ENCODE measurements around the gene PCSK7.

Gene PCSK7

DNA sequence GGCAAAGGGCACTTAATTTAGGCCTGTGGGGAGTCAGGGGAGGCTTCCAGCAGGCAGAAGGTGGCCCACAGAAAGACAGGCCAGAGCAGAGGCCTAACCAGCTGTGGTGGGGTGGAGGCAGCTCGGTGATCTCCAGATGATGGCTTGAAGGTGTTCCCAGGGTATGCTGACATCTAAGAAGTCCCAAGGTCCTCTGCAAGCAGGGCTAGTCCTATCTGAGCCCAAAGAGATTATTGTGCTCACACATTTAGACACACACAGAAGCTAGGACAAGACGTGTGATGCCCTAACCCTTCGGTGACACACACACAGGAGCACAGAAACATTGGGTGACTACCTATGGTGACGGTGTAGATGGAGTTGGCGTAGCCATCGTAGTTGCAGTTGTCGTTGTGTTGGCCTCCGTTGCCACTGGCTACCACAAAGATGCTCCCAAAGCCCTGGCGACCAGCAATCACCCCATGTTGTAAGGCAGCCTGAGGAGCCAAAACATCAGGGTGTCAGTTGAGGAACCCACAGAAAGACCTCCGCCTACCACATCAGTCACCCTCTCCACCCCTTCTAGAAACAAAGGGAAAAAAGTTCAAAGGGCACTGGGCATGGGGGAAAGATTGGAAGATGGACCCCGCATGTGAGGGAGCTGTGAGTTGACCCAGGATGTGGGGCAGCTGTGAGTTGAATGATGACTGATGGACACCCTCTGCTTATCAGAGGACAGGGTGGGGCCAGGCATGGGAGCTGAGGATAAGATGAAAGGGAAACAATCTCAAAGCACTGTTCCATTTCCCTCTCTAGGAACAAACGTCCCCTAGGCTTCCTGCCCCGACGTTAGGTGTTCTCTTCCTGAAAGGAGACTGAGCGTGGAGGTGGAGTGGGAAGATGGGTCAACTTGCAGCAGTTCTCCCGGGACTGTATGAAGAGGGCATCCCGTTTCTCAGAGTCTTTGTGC is 7.9 kb downstream of the PCSK7 start:
- TF ChIP-seq, protein P1, sequence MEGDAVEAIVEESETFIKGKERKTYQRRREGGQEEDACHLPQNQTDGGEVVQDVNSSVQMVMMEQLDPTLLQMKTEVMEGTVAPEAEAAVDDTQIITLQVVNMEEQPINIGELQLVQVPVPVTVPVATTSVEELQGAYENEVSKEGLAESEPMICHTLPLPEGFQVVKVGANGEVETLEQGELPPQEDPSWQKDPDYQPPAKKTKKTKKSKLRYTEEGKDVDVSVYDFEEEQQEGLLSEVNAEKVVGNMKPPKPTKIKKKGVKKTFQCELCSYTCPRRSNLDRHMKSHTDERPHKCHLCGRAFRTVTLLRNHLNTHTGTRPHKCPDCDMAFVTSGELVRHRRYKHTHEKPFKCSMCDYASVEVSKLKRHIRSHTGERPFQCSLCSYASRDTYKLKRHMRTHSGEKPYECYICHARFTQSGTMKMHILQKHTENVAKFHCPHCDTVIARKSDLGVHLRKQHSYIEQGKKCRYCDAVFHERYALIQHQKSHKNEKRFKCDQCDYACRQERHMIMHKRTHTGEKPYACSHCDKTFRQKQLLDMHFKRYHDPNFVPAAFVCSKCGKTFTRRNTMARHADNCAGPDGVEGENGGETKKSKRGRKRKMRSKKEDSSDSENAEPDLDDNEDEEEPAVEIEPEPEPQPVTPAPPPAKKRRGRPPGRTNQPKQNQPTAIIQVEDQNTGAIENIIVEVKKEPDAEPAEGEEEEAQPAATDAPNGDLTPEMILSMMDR (IDR thresholded peaks at IDR 0.05; ENCODE audit: low read depth, low read length, missing control alignments), result no peak
- no peak for DNase-seq
- peaks cover 51% of the 10 kb centered on the region for H3K36me3 ChIP-seq (replicated peaks)
- no peak overlapping the region for H3K27ac ChIP-seq
- H3K27me3 ChIP-seq (replicated peaks), result no peaks in the 10 kb centered on the region
- H3K4me3 ChIP-seq (ENCODE audit: low read depth, low read length), result no peak overlapping the region
- in situ Hi-C loops (cut with HindIII; ENCODE audit: low pct_ligation_motif_present, low sequenced_read_pairs), result no loop called here

DNA sequence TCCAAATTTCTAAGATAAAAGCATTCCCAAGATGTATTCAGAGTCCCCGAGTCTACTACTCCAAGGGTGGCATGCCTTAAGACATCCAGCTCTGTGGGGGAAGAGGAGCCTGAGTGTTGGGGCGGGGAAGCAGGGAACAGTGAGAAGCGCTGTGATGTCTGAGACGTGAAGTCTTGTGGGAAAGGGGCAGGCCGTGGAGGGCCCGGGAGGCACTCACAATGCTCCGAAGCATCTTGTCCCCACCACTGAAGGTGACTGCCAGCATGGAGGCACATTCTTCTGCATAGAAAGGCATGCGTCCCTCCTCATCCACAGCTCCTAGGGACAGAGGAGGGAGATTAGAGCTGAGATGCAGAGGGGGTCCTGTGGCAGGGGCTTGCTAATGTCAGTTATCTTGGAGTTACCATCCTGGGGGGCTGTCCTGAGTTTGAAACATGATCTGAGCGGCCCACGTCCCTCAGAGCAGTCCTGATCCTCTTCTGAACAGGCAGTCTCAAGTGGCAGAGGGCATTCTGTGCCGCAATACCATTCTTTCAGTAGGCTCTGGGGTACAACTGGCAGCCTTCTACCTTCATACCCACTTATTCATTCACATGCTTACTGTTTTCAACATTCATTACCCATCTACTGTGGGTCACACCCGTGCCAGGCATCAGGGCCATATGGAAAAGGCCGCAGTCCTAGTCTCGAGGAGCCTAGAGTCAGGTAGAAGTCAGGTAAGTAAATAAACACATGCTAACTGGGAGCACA is 8.7 kb downstream of the PCSK7 start:
- no peak for DNase-seq
- TF ChIP-seq, protein P1 (IDR thresholded peaks at IDR 0.05; ENCODE audit: low read depth, low read length, missing control alignments), result no peak
- in situ Hi-C loops (cut with HindIII; ENCODE audit: low pct_ligation_motif_present, low sequenced_read_pairs), result no loop called here
- Histone ChIP-seq H3K36me3 (replicated peaks) (peaks cover 50% of the 10 kb centered on the region), H3K27me3 (replicated peaks) (no peaks in the 10 kb centered on the region), H3K4me3 (ENCODE audit: low read depth, low read length) (no peak overlapping the region), H3K27ac (no peak overlapping the region)

DNA sequence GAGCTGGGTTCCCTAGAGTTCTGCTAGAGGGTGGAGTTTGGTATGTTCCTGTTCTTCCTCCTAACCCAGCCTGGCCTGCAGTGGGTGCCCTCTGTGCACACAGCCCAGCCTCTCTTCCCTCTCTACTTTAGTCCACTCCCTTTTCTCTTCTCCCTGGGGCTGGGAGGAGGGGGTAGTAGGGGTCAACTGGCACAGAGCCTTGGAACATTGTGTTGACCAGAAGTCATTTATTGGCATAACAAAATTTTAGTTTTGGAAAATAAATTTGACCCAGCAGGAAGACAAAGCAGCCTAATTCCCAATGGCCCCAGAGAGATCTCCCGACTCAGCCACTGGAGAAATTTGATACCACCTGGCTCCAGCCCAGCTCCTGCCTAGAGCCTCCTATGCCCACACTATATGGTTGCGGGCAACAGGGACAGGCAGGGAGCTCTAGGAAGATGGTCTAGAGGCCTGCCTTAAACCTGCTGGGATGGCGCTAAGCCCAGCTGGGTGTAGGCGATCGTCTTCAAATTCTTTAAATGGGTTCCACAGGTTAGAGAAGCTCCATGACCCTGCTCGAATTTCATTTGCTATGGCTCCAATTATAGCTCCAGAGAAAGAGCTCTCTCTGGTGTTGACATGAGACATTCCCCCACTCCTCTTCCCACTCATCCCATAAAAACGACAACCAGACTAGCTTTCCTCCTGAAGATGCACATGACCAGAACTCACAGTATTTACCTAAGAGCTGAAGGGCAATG is 9.9 kb downstream of the PCSK7 start:
- H3K27ac ChIP-seq, result no peak overlapping the region
- no peak for DNase-seq

DNA sequence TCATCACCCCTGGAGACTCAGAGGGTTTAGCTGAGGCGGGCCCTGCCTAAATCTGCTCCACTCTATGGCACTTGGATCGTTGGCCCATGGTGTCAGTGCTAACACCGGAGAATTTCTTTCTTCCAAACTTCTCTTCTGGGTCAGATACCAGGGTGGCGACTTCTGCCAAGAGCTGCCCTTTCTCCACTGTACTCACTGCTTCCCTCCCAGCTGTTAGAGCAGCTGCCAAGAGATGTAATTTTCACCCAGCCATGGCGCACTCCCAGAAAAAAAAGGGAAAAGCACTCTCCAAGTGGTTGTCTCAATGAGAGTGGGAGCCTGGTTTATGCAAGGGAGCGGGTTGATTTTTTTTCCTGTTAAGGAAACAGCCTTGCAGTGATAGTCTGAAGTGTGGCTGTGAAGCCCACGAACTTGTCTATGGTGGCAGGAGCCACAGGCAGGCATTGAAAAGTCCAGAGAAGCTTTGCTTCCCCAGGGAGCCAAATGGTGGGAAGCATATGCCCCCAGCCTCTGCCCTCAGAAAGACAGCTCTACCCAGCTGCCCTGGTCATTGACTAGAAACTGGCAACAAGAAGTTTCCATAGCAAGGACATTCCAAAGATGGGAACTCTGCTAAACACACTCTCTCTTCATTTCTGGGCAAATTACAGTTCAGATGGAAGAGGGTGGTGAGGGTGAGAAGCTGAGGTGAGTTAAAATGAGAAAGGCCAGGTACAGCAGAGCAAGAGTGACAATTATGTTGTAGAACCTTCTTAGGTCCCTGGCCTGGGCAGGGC is 10.7 kb downstream of the PCSK7 start:
- H3K27ac ChIP-seq, result no peak overlapping the region
- no peak overlapping the region for H3K4me3 ChIP-seq (ENCODE audit: low read depth, low read length)
- peaks cover 36% of the 10 kb centered on the region for H3K36me3 ChIP-seq (replicated peaks)
- no peaks in the 10 kb centered on the region for H3K27me3 ChIP-seq (replicated peaks)
- in situ Hi-C loops (cut with HindIII; ENCODE audit: low pct_ligation_motif_present, low sequenced_read_pairs), result no loop called here
- TF ChIP-seq, protein P1 (IDR thresholded peaks at IDR 0.05; ENCODE audit: low read depth, low read length, missing control alignments), result no peak
- no peak for DNase-seq

More for the DNA sequence above, 9.9 kb downstream of the PCSK7 start:
- H3K36me3 ChIP-seq (replicated peaks), result peaks cover 38% of the 10 kb centered on the region
- in situ Hi-C loops (cut with HindIII; ENCODE audit: low pct_ligation_motif_present, low sequenced_read_pairs), result no loop called here
- H3K27me3 ChIP-seq (replicated peaks), result no peaks in the 10 kb centered on the region
- TF ChIP-seq, protein P1 (IDR thresholded peaks at IDR 0.05; ENCODE audit: low read depth, low read length, missing control alignments), result no peak
- H3K4me3 ChIP-seq (ENCODE audit: low read depth, low read length), result no peak overlapping the region

DNA sequence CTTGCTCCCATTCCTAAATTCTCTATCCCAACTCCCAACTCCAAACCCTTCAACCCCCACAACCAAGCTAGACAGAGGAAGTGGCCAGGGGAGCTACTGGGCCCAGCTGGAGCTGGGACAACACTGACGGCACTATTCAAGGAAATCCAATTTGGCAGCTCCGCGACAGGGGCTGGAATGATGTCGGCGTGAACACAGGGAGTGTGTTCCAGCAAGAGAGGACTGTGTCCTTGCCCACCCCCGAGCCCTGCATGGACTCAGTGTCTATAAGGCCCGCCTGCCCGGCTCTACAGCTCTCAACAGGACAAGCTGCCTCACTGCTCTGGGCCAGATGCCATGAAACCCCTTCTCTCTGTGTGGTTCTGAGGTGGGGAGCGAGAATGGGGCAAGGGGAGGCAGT is 11.3 kb downstream of the PCSK7 start:
- in situ Hi-C loops (cut with HindIII; ENCODE audit: low pct_ligation_motif_present, low sequenced_read_pairs), result no loop called here
- Histone ChIP-seq H3K27me3 (replicated peaks) (no peaks in the 10 kb centered on the region), H3K4me3 (ENCODE audit: low read depth, low read length) (no peak overlapping the region), H3K36me3 (replicated peaks) (peaks cover 33% of the 10 kb centered on the region), H3K27ac (no peak overlapping the region)
- DNase-seq, result no peak
- TF ChIP-seq, protein P1 (IDR thresholded peaks at IDR 0.05; ENCODE audit: low read depth, low read length, missing control alignments), result no peak
